PC-3 (cell line): ENCODE results near the gene CAMTA1.

Source experiments
- EZH2 ChIP-seq: fragments of 300-600 bp; sonication (generic); IDR thresholded peaks from one replicate; pipeline ENCODE4 v1.6.1; 2017; ENCODE audit warnings: antibody characterized with exemption, mild to moderate bottlenecking, low read length; ENCODE audit not compliant: unreplicated experiment
- TF ChIP-seq, protein P1 (sequence below): fragments of 300-600 bp; sonication (generic); conservative IDR thresholded peaks from 2 replicates; pipeline ENCODE4 v1.5.1; 2017; ENCODE audit warnings: antibody characterized with exemption, low read depth, mild to moderate bottlenecking, low read length

DNA sequence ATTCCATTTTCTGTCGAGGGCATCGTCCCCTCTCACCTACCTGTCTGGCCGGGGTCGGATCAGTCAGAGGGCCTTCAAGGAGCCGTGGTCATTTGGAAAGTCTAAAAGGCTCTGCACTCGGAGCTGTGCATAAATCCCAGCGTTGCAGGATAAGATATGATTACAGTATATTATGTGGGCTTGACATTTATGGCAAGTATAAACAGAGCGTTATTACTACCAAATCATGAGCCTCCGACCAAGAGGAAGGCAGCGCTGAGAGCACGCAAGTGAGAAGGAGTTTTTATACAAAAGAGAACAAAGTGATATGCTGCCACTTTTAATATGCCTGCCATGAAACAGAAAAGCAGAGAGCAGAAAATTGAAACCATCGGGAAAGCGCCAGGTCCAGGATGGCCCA, 566.4 kb downstream of the CAMTA1 start:
- TF ChIP-seq, protein P1, sequence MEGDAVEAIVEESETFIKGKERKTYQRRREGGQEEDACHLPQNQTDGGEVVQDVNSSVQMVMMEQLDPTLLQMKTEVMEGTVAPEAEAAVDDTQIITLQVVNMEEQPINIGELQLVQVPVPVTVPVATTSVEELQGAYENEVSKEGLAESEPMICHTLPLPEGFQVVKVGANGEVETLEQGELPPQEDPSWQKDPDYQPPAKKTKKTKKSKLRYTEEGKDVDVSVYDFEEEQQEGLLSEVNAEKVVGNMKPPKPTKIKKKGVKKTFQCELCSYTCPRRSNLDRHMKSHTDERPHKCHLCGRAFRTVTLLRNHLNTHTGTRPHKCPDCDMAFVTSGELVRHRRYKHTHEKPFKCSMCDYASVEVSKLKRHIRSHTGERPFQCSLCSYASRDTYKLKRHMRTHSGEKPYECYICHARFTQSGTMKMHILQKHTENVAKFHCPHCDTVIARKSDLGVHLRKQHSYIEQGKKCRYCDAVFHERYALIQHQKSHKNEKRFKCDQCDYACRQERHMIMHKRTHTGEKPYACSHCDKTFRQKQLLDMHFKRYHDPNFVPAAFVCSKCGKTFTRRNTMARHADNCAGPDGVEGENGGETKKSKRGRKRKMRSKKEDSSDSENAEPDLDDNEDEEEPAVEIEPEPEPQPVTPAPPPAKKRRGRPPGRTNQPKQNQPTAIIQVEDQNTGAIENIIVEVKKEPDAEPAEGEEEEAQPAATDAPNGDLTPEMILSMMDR = no peak
- no peak for TF ChIP-seq EZH2
